HuH-7 (cell line): ENCODE data around the gene DMD.

Experiments used
- DNase-seq: peaks from one replicate; pipeline ENCODE4 v3.0.0; 2011; ENCODE audit warnings: low spot score

DMD gene

GRCh38 chrX:31279359-31279758 lies 1932.0 kb downstream of the DMD start:
- DNase-seq: no peak

GRCh38 chrX:31272472-31272775 lies 1938.9 kb downstream of the DMD start:
- no peak for DNase-seq

- DNase-seq: no peak
Observed at GRCh38 chrX:31271615-31272471, 1939.5 kb downstream of the DMD start.

GRCh38 chrX:31269914-31270313 lies 1941.4 kb downstream of the DMD start:
- DNase-seq: no peak

- DNase-seq: no peak
Observed at GRCh38 chrX:31268359-31268758, 1943.0 kb downstream of the DMD start.

- DNase-seq: peak; percentile 47
Observed at GRCh38 chrX:31266203-31267076, 1944.9 kb downstream of the DMD start.

GRCh38 chrX:31265383-31265782 lies 1946.0 kb downstream of the DMD start:
- peak; percentile 31 for DNase-seq

- no peak for DNase-seq
Observed at GRCh38 chrX:31260351-31260750, 1951.0 kb downstream of the DMD start.

GRCh38 chrX:31258166-31258565 lies 1953.2 kb downstream of the DMD start:
- DNase-seq: no peak

GRCh38 chrX:31255310-31256033 lies 1955.9 kb downstream of the DMD start:
- no peak for DNase-seq

GRCh38 chrX:31252133-31252532 lies 1959.2 kb downstream of the DMD start:
- no peak for DNase-seq

GRCh38 chrX:31251336-31251735 lies 1960.0 kb downstream of the DMD start:
- no peak for DNase-seq

GRCh38 chrX:31245714-31246113 lies 1965.6 kb downstream of the DMD start:
- DNase-seq: no peak

- DNase-seq: no peak
Observed at GRCh38 chrX:31243804-31244203, 1967.5 kb downstream of the DMD start.

GRCh38 chrX:31240982-31241381 lies 1970.4 kb downstream of the DMD start:
- DNase-seq: no peak

- no peak for DNase-seq
Observed at GRCh38 chrX:31237189-31237588, 1974.2 kb downstream of the DMD start.

- no peak for DNase-seq
Observed at GRCh38 chrX:31236231-31236630, 1975.1 kb downstream of the DMD start.

GRCh38 chrX:31233941-31234496 lies 1977.3 kb downstream of the DMD start:
- DNase-seq: no peak

- DNase-seq: no peak
Observed at GRCh38 chrX:31232506-31232905, 1978.8 kb downstream of the DMD start.

- no peak for DNase-seq
Observed at GRCh38 chrX:31228909-31229308, 1982.4 kb downstream of the DMD start.

GRCh38 chrX:31228415-31228832 lies 1982.9 kb downstream of the DMD start:
- DNase-seq: no peak

GRCh38 chrX:31227250-31227649 lies 1984.1 kb downstream of the DMD start:
- DNase-seq: no peak
